ENCODE data around the gene LRRC63.

Gene LRRC63

DNA sequence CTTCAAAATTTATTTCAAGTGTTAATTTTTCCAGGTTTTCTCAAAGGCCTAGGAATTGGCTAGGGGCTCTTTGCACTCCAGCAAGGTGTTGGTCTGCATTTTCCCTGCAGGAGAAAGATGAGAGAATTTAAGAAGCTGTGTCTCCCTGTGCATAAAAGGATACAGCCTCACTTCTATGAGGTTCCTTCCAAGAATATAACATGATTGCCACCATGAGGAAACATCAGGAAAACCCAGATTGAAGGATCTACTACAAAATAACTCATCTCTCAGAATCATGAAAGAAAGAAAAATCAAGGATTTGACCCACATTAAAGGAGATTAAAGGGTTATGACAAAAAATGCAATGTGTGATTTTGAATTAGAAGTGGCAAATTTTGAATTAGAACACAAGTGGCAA, 105.4 kb downstream of the LRRC63 start (continued):
- TF ChIP-seq ZNF169 (tag by site-specific recombination; IDR thresholded peaks at IDR 0.05) = no peak
- no peak for TF ChIP-seq KLF10 (tag by site-specific recombination; IDR thresholded peaks at IDR 0.05)
- TF ChIP-seq SETDB1 (IDR thresholded peaks at IDR 0.05; ENCODE audit: insufficient read length, low read length) = no peak
- TF ChIP-seq ZFP69B (tag by site-specific recombination; IDR thresholded peaks at IDR 0.05) = no peak
- TF ChIP-seq HOXA7 (CRISPR knock-in tag; IDR thresholded peaks at IDR 0.05; ENCODE audit: borderline replicate concordance) = no peak
- no peak for TF ChIP-seq SCRT2 (tag by site-specific recombination; IDR thresholded peaks at IDR 0.05)
- TF ChIP-seq ZNF560 (tag by site-specific recombination; IDR thresholded peaks at IDR 0.05; ENCODE audit: borderline replicate concordance) = no peak
- TF ChIP-seq ZNF16 (tag by site-specific recombination; IDR thresholded peaks at IDR 0.05; ENCODE audit: low read depth) = no peak
- TF ChIP-seq, protein P1, sequence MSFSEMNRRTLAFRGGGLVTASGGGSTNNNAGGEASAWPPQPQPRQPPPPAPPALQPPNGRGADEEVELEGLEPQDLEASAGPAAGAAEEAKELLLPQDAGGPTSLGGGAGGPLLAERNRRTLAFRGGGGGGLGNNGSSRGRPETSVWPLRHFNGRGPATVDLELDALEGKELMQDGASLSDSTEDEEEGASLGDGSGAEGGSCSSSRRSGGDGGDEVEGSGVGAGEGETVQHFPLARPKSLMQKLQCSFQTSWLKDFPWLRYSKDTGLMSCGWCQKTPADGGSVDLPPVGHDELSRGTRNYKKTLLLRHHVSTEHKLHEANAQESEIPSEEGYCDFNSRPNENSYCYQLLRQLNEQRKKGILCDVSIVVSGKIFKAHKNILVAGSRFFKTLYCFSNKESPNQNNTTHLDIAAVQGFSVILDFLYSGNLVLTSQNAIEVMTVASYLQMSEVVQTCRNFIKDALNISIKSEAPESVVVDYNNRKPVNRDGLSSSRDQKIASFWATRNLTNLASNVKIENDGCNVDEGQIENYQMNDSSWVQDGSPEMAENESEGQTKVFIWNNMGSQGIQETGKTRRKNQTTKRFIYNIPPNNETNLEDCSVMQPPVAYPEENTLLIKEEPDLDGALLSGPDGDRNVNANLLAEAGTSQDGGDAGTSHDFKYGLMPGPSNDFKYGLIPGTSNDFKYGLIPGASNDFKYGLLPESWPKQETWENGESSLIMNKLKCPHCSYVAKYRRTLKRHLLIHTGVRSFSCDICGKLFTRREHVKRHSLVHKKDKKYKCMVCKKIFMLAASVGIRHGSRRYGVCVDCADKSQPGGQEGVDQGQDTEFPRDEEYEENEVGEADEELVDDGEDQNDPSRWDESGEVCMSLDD (tag by site-specific recombination; IDR thresholded peaks at IDR 0.05) = no peak

DNA sequence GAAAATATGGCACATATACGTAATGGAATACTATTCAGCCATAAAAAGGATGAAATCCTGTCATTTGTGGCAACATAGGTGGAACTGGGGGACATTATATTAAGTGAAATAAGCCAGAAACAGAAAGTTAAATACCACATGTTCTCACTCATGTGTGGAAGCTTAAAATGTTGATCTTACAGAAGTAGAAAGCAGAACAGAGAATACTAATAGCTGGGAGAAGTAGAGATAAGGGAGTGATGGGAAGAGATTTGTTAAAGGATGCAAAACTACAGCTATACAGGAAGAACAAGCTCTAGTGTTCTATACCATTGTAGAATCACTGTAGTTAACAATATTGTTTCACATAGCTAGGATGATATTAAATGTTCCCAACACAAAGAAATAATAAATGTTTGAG, 107.3 kb downstream of the LRRC63 start:
- no peak overlapping the region for H3K27ac ChIP-seq (ENCODE audit: extremely low read depth, low read depth, low read length)
- CTCF ChIA-PET = no interaction called here
- TF ChIP-seq ZNF19 (tag by site-specific recombination; IDR thresholded peaks at IDR 0.05; ENCODE audit: low read depth) (no peak), ZNF146 (tag by site-specific recombination; IDR thresholded peaks at IDR 0.05) (peak; percentile 45; the same call in 1 of the 2 replicates), ZNF354C (tag by site-specific recombination; IDR thresholded peaks at IDR 0.05; ENCODE audit: borderline replicate concordance, low read depth) (no peak), GFI1B (tag by site-specific recombination; IDR thresholded peaks at IDR 0.05) (no peak), ZNF837 (tag by site-specific recombination; IDR thresholded peaks at IDR 0.05) (no peak)

DNA sequence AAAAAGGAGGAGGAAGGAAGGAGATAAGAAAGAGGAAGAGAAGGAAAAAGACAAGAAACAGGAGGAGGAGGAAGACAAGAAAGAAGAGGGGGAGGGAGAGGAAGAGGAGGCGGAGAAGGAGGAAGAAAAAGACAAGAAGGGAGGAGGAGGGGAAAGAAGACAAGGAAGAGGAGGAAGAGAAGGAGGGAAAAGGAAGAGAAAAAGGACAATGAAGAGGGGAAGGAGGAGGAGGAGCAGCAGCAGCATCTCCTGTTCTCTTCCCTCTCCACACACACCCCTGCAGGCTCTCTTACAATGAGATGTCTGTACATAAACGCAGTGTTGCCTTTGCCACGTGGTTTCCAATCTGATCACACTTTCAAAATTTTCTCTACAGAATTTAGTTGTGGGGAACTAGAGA, 108.7 kb downstream of the LRRC63 start:
- no peaks in the 10 kb centered on the region for H3K4me1 ChIP-seq (ENCODE audit: control insufficient read depth, insufficient read depth, low read length)
- POLR2A ChIA-PET = no interaction called here

More for the DNA sequence above, 107.3 kb downstream of the LRRC63 start:
- Histone ChIP-seq H3K4me3 (ENCODE audit: low read depth, low read length) (no peak overlapping the region), H3K4me1 (ENCODE audit: control insufficient read depth, insufficient read depth, low read length) (no peaks in the 10 kb centered on the region), H3K36me3 (ENCODE audit: control insufficient read depth in 2 of 2, insufficient read depth in 1 of 2, low read length in 2 of 2) (no peaks in the 10 kb centered on the region), H3K9me3 (ENCODE audit: control insufficient read depth, insufficient read depth, low read depth, low read length) (no peaks in the 10 kb centered on the region)
- POLR2A ChIA-PET = no interaction called here

DNA sequence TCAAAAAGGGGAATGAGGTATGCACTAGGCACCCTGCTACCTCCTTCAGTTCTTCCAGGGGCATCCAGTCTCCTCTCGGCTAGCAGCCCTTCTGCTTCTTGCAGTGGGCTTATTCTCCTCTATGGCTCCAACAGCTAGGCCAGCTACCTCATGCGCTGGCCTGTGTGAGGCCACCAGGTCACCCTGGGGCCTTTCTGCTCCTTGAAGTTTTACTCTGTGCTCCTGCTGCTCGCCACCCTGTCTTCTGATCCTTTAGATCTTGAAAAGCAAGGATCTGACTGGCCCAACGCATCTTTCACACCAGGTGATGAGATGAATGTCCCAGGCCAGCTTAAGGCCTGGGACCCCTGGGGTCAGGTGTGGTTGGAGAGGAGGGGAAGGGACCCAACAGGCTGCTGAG, 109.1 kb downstream of the LRRC63 start:
- H3K27ac ChIP-seq (ENCODE audit: extremely low read depth, low read depth, low read length) = no peak overlapping the region
- POLR2A ChIA-PET = no interaction called here
- no peak for TF ChIP-seq ZNF24 (tag by site-specific recombination; IDR thresholded peaks at IDR 0.05)
- no peak for TF ChIP-seq ZNF248 (tag by site-specific recombination; IDR thresholded peaks at IDR 0.05)
- no peak for TF ChIP-seq ZNF600 (tag by site-specific recombination; IDR thresholded peaks at IDR 0.05)
- no peak for TF ChIP-seq ZFP37 (tag by site-specific recombination; IDR thresholded peaks at IDR 0.05)
- no peak for TF ChIP-seq ZNF16 (tag by site-specific recombination; IDR thresholded peaks at IDR 0.05; ENCODE audit: low read depth)
- no peak for TF ChIP-seq ZNF114 (tag by site-specific recombination; IDR thresholded peaks at IDR 0.05)
- TF ChIP-seq ZNF707 (tag by site-specific recombination; IDR thresholded peaks at IDR 0.05) = no peak
- no peak for TF ChIP-seq ZFP41 (tag by site-specific recombination; IDR thresholded peaks at IDR 0.05; ENCODE audit: borderline replicate concordance)
- no peak for TF ChIP-seq KLF16 (tag by site-specific recombination; IDR thresholded peaks at IDR 0.05)
- TF ChIP-seq ZBTB1 (tag by site-specific recombination; IDR thresholded peaks at IDR 0.05) = no peak
- TF ChIP-seq ZNF175 (tag by site-specific recombination; IDR thresholded peaks at IDR 0.05) = no peak
- no peak for TF ChIP-seq ZNF221 (tag by site-specific recombination; IDR thresholded peaks at IDR 0.05; ENCODE audit: borderline replicate concordance)
- TF ChIP-seq OVOL3 (tag by site-specific recombination; IDR thresholded peaks at IDR 0.05) = no peak

More for the DNA sequence above, 108.7 kb downstream of the LRRC63 start:
- H3K4me3 ChIP-seq (ENCODE audit: low read depth, low read length) = no peak overlapping the region
- CTCF ChIA-PET = interaction anchor here (0.6 to 1.2 kb wide), 3 partner anchors 30 to 194 kb away, joined by 3 to 4 read pairs (median 4); no protein-coding TSS in a partner anchor
- H3K9me3 ChIP-seq (ENCODE audit: control insufficient read depth, insufficient read depth, low read depth, low read length) = no peaks in the 10 kb centered on the region
- TF ChIP-seq ZNF366 (tag by site-specific recombination; conservative IDR thresholded peaks at IDR 0.05) (peak; percentile 66), SP2 (tag by site-specific recombination; IDR thresholded peaks at IDR 0.05) (no peak), ZNF184 (tag by site-specific recombination; IDR thresholded peaks at IDR 0.05) (no peak), ZBTB20 (tag by site-specific recombination; IDR thresholded peaks at IDR 0.05) (no peak), ZNF155 (tag by site-specific recombination; IDR thresholded peaks at IDR 0.05) (no peak), ZNF23 (tag by site-specific recombination; IDR thresholded peaks at IDR 0.05; ENCODE audit: borderline replicate concordance) (no peak), WT1 (tag by site-specific recombination; IDR thresholded peaks at IDR 0.05) (no peak)
- TF ChIP-seq, protein P2, sequence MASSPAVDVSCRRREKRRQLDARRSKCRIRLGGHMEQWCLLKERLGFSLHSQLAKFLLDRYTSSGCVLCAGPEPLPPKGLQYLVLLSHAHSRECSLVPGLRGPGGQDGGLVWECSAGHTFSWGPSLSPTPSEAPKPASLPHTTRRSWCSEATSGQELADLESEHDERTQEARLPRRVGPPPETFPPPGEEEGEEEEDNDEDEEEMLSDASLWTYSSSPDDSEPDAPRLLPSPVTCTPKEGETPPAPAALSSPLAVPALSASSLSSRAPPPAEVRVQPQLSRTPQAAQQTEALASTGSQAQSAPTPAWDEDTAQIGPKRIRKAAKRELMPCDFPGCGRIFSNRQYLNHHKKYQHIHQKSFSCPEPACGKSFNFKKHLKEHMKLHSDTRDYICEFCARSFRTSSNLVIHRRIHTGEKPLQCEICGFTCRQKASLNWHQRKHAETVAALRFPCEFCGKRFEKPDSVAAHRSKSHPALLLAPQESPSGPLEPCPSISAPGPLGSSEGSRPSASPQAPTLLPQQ (tag by site-specific recombination; IDR thresholded peaks at IDR 0.05) = no peak
- no peaks in the 10 kb centered on the region for H3K36me3 ChIP-seq (ENCODE audit: control insufficient read depth in 2 of 2, insufficient read depth in 1 of 2, low read length in 2 of 2)
- no peak overlapping the region for H3K27ac ChIP-seq (ENCODE audit: extremely low read depth, low read depth, low read length)

More for the DNA sequence above, 109.1 kb downstream of the LRRC63 start:
- no peaks in the 10 kb centered on the region for H3K4me1 ChIP-seq (ENCODE audit: control insufficient read depth, insufficient read depth, low read length)
- CTCF ChIA-PET = interaction anchor here (0.6 to 1.4 kb wide), 6 partner anchors 15 to 195 kb away, joined by 3 to 5 read pairs (median 4); no protein-coding TSS in a partner anchor
- H3K4me3 ChIP-seq (ENCODE audit: low read depth, low read length) = no peak overlapping the region
- H3K9me3 ChIP-seq (ENCODE audit: control insufficient read depth, insufficient read depth, low read depth, low read length) = no peaks in the 10 kb centered on the region
- no peaks in the 10 kb centered on the region for H3K36me3 ChIP-seq (ENCODE audit: control insufficient read depth in 2 of 2, insufficient read depth in 1 of 2, low read length in 2 of 2)
